GM18870 (cell line): Measurements from ENCODE around the gene GPS1.

Source experiments
- ATAC-seq: cut with Tn5 transposase; IDR thresholded peaks from one replicate; pipeline ENCODE4 v1.9.1; 2021; ENCODE audit warnings: moderate library complexity; ENCODE audit not compliant: unreplicated experiment

Gene GPS1

DNA sequence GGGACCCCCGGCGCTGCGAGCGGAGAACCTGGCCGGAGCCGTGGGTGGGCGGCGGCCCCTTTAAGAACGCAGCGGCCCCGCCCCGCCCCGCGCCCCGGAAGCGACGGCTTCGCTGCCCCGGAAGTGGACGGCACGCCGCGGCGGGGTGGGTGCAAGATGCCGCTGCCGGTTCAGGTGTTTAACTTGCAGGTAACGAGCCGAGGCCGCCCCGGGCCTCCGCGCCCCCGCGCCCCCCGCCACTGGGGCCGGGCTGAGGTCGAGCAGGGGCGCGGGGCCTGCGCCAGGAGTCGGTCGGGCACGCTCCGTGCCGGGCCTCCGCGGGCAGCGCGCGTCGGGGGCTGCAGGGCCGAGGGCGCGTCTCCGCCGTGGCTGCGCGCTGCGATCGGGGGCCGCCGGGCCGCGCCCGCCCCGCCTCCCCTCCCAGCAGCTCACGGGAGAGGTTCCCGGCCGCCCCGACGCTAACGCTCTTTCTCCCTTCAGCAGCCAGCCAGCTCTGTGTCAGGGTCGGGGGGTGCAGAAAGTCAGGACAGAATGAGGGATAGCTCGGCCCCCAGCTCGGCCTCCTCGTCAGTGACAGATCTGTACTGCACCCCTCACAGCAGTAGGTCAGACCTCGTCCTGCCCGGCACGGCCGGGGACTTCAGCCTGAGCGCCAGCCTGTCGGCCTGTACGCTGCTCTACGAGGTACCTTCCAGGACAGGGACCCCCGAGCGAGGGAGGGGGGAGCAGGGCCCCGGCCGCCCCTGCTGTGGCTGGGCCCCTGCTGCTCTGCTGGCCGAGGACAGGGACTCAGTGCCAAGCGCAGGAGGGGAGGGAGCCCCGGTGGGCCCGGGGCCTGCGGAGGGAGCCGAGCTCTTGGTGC is at the start of gene GPS1, which contains the start of gene RFNG:
Gene GPS1 (plus strand): TSS at position 123 of the 862 bp plus-strand sequence. CDS start 34 bp downstream, at position 157.
Gene RFNG (minus strand): TSS at position 36 of the 862 bp plus-strand sequence. CDS start 45 bp downstream, outside the sequence.
- ATAC-seq = no peak

DNA sequence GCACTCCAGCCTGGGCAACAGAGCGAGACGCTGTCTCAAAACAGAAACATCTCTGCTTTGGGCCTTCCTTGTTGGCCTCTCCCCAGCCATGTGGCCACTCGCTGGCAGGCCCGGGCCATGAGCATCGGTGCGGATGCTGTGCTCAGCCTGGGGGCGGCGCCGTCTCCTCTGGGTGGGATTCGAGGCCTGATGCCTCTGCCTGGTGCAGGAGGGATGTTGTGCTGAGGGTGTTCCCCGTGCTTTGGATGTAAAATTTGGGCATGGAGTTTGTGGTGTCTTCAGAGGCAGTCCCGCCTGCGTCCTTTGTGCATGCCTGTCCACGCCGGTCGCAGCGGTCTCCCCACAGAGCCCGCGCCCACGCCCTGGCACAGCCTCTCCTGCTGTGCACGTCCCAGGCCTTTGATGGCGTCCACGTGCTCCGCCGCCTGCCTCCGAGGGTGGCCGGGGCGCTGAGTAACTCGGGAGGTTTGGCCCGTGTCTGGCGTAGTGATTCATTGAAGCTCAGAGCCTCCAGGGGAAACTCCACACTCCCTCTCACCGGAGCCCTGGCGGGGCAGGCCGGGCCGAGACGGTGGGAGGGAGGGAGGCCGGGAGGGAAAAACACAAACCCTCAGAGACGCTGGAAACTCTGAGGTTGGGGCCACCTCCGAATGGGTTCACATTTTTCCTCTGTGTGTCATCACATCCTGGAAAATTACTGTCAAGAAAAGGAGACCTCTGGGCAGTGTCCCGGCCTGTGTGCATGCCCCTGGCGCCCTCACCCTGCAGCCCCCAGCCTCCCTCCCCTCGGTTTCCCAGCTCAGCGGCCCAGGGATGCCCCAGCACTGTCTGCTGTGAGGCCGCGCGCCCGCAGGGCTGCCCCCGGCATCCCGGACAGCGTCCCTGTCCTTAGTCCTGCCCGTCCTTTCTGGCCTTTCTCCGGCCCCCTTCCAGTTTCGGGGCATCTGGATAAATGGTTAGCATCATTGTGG is 48.0 kb upstream of the GPS1 start:
- no peak for ATAC-seq

DNA sequence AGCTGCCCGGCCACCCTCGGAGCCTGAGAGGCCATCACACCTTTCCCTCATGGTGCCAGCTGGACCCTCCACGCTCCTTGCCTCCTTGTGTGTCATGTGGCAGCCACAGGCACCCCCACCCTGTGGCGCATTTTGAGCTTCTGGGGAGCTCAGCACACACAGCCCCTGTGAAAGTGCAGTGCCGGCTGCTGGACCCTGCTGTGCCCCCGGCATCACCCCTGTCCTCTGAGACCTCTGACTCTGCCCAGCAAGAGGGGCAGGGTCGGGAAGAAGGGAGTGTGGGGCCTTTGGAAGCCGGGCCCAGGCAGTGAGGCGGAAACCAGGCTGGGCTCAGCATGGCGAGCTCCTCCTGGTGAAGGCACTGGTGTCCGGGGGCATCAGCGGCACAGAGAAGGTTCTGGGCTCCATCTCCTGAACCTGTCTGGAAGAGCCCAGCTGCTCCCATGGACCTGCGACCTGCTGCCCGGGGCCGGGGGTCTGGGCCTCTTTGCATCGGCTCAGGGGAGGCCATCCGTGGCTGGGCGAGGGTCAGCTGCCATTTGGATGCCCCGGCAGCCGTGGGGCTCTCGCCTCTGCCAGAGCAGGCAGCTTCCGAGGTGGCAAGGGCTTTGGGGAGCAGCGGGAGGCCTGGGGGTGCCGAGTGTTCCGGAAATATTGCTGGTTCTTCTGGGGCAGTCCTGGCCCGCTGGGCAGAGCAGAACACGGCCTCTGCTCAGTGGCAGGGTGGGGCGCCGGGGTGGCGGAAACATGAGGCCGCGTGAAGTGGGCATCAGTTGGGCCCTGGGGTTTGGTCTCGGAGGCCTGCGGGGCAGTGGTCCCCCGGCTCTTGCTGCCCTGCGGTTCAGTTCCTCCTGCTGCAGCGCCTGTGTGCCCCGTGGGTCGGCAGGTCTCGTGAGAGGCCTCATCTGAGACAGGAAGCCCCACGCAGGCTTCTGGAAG is 46.9 kb upstream of the GPS1 start:
- ATAC-seq = no peak

DNA sequence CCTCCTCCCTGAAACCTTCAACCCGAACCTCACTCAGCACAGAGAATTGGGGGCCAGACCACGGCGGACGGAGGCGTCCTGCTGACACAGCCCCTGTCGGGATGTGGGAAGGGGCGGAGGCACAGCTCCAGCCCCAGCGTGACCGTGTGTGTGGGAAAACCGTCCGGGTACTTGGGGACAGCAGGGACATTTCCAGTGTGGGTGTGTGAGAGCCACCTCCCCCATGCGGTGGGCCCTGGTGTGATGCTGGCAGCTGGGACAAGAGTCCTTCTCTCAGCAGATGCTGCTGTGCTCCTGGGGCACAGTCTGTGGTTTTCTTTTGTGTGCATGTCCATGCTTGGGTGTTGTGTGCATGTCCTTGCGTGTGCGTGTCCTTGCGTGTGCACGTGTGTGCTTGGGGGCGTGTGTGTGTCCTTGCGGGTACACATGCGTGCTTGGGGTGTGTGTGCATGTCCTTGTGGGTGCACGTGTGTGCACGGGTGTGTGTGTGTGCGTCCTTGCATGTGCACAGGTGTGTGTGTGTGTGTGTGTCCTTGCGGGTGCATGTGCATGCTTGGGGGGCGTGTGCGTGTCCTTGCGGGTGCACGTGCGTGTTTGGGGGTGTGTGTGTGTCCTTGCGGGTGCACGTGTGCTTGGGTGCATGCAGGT is 45.9 kb upstream of the GPS1 start:
- ATAC-seq = no peak

DNA sequence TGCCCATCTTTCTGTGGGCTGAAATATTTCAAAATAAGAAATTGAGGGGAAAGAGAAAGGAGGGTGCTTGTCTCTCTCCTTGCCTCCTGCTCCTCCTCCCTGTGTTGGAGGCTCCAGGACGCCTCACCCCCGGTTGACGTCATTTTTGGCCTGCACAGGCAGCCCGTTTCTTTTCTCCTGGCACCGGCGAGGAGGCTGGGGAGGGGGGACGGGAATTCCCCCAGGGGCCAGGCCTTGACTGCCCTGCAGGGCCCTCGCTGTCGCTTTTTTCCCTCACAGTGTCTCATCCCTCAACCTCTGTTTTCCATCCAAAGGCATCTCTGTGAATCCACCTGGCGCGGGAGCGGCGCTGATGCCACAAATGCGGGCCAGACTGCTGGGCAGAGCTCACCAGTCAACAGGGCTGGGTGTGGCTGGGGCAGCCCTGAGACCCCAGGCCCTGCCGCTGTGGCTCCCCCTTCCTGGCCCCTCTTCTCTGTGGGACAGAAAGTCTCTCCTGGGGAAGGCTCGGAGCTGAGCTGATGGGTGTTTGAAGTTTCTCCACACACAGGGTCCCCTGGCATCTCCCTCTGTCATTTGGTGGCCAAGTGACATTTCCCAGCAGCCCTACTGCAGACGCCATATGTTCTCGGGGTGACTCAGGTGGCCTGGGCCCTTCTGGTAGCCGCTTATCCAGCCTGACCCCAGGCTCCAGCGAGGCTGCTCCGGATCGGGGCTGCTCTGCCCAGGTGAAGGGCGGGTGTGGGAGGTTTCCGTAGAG is 45.0 kb upstream of the GPS1 start:
- ATAC-seq = no peak

DNA sequence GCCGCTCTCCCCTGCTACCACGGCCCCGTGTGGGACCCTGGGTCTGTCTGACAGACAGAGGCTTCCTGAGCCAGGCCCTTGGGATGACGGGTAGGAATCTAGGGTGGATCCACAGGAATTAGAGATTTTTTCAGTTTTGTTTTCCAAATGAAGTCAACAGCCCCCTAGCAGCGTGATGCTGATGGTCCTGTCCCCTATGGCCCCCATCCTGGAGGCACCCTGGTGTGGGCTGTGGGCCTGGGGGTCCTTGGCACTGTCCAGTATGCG is 44.5 kb upstream of the GPS1 start:
- ATAC-seq = no peak

DNA sequence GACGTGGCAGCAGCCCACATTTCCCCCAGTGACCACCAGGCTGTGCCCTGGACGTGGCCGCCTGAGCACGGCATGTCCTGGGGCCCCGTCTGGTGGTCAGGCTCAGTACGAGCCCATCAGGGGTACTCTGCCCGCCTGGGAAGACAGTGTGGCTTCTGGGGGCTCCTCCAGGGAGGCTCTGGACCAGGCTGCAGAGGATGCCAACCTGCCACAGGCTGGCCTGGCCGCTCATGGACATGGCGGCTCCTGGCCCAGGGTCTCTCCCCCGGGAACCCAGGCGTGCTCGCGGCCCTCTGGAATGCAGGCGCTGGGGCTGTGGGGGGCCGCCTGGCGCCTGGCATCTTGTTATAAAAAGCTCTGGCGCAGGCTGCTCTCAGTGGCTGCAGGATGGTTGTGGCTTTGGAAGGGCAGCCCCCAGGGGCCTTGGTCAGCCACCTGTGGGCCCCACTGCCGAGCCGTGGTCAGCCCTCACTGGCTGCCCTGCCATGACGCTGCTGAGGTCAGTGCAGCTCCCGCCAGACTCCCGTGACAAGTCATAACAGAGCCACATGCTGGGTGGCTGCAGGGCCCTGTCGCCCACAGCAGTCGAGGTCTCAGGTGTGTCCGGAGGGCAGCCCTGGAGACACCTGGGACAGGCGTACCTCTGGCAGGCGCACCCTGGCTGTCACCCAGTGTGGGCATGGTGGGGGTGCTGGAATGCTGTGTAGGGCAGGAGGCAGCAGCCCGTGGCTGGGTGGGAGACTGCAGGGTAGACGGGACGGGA is 44.0 kb upstream of the GPS1 start:
- no peak for ATAC-seq

DNA sequence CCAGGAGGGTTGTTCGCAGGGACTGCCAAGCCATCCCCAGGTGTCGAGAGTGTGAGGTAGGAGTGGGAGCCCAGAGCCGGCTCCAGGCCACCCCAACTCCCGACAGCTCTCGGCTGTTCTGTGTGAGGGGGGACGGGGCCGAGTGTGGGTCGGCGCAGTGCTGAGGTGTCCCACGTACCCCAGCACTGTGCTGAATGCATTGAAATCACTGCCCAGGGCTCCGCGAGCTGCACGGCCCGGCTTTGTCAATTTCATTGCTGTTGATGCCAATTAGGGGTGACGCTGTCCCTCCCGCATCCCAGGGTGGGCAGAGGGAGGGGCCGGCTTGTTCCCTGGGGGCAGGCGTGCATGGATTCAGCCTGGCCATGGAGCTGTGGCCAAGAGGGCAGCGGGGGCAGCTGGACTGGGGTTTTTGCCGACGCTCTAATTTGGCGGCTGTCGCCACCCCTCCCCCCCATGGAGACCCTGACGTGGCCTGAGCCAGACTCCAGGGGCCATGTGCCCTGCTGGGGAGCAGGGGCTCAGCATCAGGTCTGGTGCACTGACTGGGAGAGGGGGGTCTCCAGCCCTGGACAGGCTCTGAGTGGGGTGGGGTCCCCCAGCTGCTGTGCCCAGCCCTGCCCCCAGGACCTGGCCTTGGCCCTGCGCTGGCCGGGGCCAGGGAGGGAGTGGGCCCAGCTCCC is 43.3 kb upstream of the GPS1 start:
- ATAC-seq = no peak

DNA sequence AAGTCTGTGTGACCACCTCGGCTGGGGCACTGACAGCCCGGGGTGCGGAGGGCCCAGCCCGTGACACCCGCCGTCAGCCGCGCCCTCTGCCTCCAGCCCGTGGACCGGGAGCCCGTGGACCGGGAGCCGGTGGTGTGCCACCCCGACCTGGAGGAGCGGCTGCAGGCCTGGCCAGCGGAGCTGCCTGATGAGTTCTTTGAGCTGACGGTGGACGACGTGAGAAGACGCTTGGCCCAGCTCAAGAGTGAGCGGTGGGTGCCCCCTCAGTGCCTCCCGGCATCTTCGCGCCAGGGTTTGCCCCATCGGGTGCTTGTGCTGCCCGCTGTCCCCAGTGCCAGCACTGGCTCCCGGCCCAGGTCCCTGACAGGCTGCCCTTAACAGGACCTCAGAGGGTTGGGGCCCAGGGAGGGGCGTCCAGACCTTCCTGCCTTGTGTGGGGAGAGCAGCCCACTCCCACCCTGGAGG is 42.7 kb upstream of the GPS1 start:
- ATAC-seq = no peak

DNA sequence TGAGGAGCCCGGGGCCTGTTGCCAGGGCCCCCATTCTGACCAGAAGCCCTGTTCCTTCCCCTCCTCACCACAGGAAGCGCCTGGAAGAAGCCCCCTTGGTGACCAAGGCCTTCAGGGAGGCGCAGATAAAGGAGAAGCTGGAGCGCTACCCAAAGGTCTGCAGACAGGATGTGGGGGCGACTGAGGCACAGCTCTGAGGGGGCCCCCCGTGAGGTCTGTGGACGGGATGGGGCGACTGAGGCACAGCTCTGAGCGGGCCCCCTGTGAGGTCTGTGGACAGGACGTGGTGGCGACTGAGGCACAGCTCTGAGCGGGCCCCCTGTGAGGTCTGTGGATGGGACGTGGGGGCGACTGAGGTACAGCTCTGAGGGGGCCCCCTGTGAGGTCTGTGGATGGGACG is 42.3 kb upstream of the GPS1 start:
- ATAC-seq = no peak

DNA sequence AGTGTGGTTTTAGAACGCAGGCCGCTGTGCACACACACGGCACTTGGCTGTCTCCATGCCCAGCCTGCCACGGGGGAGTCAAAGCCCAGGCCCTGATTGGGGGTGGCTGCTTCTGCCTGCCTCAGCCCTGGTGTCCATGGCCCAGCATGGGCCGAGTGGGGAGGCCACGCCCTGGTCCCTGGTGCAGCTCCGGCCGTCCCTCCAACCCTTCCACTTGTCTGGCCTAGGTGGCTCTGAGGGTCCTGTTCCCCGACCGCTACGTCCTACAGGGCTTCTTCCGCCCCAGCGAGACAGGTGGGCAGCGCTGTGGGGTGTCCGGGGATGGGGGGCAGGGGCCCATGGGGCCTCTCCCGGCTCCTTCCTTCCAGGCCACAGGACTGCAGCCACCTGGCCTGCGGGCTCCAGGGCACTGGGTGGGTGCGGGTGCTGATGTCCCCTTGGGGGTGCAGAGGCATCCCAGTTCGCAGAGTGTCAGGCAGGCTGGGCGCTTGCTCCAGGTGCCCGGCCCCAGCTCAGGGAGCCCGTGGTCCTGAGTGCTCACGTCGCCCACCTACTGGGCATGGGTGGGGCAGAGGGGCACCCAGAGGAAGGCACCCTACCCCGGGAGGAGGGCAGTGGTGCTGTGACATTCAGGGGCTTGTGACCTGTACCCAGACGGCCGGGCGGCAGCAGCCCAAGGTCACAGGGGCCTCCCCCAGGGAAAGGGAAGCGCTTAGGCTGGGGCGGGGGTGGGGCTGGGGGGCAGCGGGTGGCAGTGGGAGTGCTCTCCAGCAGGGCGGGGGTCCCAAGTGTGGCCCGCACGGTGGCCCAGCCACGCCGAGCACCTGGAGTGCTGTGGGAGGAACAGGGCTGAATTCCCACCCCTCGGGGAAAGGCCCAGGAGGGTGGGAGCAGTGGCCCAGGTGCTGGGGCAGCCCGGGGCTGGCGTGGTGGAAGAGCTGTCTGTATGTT is 40.8 kb upstream of the GPS1 start:
- no peak for ATAC-seq

DNA sequence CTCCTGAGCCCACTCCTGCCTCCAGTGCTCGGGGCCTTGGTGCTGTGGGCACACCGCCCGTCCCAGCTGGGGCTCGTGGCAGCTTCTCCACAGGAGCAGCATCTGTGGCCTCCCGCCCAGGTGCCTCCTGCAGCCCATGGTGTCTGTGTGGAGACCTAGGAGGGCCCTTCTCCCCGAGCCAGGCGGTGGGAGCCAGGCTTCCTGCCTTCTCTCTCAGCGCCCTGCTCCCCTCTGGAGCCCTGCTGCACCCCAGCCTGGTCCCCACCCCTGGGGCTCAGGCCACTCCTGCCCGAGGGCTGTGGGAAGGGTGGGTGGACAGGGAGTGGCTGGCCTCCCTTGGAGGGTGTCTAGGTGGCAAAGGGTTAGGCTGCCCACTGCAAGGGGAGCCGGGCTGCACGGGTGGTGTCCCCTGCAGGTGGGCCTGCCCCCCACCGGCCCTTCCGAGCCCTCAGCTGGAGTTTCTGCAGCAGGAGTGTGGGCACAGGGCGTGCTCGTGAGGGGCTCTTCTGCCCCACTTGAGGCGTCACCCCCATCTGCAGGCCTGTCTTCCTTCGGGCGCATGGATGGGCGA is 40.0 kb upstream of the GPS1 start:
- ATAC-seq = no peak

DNA sequence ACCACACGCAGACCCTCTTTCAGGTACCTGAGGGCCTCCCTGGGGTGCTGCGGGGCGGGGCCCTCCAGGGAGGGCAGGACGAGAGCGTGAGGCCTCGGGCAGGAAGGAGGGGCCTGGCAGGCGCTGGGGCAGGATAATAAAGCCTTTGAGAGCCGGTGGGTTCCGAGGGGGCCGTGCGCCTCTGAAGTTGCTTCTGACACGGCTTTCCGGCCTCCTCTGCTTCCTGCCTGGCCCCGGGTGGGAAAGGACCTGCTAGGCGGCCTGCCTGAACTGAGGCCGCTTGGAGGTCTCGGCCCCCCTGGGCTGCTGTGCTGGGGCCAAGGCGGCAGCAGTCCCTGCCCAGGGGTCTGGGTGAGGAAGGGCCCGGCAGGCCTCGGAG is 39.4 kb upstream of the GPS1 start:
- no peak for ATAC-seq

DNA sequence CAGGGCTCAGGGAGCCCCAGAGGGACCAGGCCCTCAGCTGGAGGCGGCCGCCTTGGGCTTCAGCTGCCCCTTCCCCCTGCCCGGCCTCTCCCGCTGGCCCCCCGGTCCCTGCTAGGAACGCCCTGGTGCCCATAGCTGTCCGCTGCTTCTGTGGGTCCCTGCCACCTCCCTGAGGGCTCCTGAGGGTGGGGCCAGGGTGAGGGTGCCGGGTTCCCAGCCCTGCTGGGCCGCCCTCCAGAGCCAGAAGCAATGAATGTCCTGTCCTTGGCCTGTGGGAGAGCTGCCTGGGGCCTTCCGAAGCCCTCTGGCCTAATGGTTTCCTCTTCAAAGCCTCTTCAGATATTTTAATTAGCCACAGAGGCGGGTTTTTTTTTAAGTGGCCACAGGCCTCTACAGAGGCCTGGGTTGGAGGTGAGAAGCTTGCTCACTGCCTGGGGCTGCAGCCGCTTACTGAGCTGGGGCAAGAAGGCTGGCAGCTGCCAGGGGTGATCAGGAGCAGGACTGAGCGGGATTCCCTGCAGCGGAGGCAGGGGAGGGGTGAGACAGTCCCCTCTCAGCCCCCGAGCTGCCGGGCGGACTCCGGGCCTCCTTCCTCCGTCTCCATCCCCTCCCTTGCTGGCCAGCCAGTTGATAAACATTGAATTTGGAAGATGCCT is 38.9 kb upstream of the GPS1 start:
- no peak for ATAC-seq

DNA sequence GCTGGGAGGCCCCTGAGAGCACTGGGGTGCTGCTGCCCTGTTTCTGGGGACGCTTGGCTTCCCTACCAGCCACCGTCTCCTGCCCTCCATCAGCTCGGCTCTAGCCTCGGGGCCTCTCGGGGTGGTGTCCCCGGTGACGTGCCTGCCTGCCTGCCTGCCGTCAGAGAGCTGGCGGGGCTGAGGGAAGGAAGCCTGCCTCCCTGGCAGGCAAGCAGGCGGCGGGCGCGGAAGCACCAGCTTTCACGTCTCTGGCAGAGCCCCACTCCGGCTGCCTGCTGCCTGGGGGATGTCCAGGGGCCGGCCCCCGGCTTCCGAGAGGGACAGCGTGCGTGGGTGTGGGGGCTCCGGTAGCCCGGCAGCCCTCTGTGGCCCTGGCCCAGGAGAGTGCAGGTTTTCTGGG is 38.4 kb upstream of the GPS1 start:
- no peak for ATAC-seq

DNA sequence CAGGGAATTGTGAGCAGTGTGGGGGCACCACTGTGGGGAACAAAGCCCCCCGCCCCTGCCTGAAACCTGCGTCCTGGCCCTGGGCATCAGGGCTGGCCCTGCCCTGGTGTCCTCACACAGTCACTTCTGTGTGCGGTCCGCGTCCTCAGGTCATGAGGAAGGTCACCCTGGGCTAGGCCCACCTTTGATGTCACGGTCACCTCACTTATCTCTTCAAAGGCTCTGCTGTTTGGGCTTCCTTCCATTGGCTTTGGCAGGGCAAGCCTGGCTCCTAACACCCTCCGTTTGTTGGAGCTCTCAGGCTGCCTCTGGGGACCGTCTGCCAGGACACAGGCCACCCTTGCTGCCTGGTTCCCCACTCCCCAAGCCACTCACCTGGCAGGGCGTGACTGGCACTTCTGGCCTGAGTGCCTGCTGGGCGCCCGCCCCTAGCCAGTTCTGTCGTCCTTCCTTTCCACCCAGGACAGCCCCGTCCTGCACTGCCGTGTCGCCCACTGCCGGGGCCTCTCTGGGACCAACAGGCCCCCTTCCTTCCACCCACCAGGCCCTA is 37.9 kb upstream of the GPS1 start:
- no peak for ATAC-seq
